ENCODE results near the gene TTC24. TPM values are rescaled to one million over a fixed set of nuclear protein-coding genes. Genes with fewer than 3 reads are reported as not detected.
"Not testable (repeated sequence)": the region's sequence is repeated elsewhere in the genome, so short reads cannot be mapped to it uniquely, and the experiment has no call there.

Gene TTC24
- total and polyA plus RNA-seq, 4 donors: 0.36 TPM; not detected in 3

DNA sequence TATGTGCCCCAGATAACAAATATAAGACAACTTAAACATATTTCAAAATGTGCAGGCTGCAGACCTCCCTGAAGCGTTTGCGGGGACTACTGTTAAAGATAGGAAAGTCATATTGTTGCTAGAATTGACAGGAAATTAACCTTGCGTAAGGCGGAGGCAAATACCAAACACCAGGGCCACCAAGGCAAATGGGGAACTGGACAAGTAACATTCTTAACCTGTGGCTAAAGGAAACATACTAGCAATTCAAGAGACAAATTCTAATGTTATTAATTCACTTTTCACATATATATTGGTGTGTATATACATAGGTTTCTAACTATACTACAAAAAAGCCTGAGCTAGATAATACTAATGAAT, 46.5 kb downstream of the TTC24 start:
- no peak for DNase-seq
- WGBS, 2 donors: 44 to 46% methylated on average over 4 of the region's 4 CpGs
- Histone ChIP-seq H3K27me3 (ENCODE audit: control insufficient read depth in 1 of 2, insufficient read depth in 2 of 2, low read length in 1 of 2) (no peaks in the 10 kb centered on the region), H3K4me1 (ENCODE audit: control insufficient read depth in 1 of 2, insufficient read depth in 2 of 2, low read length in 2 of 2) (no peaks in the 10 kb centered on the region), H3K4me3 (ENCODE audit: low read length in 2 of 2) (no peak overlapping the region), H3K9me3 (ENCODE audit: control insufficient read depth, low read length) (no peaks in the 10 kb centered on the region), H3K36me3 (ENCODE audit: control insufficient read depth in 1 of 2, insufficient read depth in 2 of 2, low read length in 1 of 2) (no peaks in the 10 kb centered on the region), H3K27ac (ENCODE audit: low read depth in 1 of 2, low read length in 2 of 2) (no peak overlapping the region)
- no peak for ATAC-seq (ENCODE audit: low FRiP score)
- intact Hi-C loops (cut with DNase I): loop anchor here in 1 of 2 donors (2.0 kb wide), 1 partner anchor 101 kb away; no protein-coding TSS in a partner anchor

DNA sequence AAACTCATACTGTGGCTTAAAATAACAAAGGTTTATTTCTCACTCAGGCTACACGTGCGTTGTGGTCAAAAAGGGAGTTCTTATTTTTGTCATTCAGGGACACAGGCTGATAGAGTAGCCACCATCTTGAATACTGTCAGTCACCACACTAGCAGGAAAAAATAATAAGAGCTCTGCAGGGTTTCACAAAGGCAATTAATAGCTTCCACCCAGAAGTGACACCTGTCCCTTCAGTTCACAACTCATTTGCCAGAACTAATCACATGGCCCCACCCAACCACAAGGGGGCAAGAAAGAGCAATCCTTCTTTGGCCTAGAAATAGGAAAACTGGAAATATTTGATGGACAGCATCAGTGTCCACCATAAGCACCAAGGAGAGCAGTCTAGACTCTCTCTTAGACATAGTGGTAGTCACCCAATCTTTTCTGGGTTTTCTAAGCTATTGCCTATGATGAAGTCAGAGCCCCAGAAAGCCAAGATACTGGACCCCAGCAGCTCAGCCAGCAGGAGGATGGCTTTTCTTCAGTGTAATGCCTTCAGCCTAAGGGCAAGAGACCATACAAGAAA, 47.9 kb downstream of the TTC24 start:
- WGBS, 2 donors: 54 to 64% methylated on average over 2 of the region's 2 CpGs
- intact Hi-C loops (cut with DNase I): loop anchor here in 1 of 2 donors (2.0 kb wide), 1 partner anchor 99 kb away; no protein-coding TSS in a partner anchor
- no peak overlapping the region for H3K4me3 ChIP-seq (ENCODE audit: low read length in 2 of 2)
- H3K36me3 ChIP-seq (ENCODE audit: control insufficient read depth in 1 of 2, insufficient read depth in 2 of 2, low read length in 1 of 2): no peaks in the 10 kb centered on the region
- no peaks in the 10 kb centered on the region for H3K9me3 ChIP-seq (ENCODE audit: control insufficient read depth, low read length)
- no peaks in the 10 kb centered on the region for H3K27me3 ChIP-seq (ENCODE audit: control insufficient read depth in 1 of 2, insufficient read depth in 2 of 2, low read length in 1 of 2)
- ATAC-seq (ENCODE audit: low FRiP score): no peak
- no peak overlapping the region for H3K27ac ChIP-seq (ENCODE audit: low read depth in 1 of 2, low read length in 2 of 2)
- DNase-seq: peak in 1 of 2 donors; percentile 24
- no peaks in the 10 kb centered on the region for H3K4me1 ChIP-seq (ENCODE audit: control insufficient read depth in 1 of 2, insufficient read depth in 2 of 2, low read length in 2 of 2)

DNA sequence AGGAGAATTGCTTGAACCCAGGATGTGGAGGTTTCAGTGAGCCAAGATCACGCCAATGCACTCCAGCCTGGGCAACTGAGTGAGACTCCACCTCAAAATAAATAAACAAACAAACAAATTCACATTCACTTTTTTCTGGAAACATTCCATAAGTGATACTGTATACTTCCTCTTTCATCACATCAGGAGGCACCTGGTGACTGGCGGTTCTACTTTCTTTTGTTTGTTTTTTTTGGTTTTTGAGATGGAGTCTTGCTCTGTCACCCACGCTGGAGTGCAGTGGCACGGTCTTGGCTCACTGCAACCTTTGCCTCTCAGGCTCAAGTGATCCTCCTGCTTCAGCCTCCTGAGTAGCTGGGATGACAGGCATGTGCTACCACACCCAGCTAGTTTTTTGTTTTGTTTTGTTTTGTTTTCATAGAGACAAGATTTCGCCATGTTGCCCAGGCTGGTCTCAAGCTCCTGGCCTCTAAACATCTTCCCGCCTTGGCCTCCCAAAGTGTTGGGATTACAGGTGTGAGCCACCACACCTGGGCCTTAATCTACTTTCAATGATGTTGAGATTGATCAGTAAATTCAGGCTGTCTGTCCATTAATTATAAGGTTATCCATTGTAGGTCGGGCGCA, 50.4 kb downstream of the TTC24 start:
- Histone ChIP-seq H3K4me3 (ENCODE audit: low read length in 2 of 2) (no peak overlapping the region), H3K9me3 (ENCODE audit: control insufficient read depth, low read length) (no peaks in the 10 kb centered on the region), H3K27me3 (ENCODE audit: control insufficient read depth in 1 of 2, insufficient read depth in 2 of 2, low read length in 1 of 2) (no peaks in the 10 kb centered on the region), H3K36me3 (ENCODE audit: control insufficient read depth in 1 of 2, insufficient read depth in 2 of 2, low read length in 1 of 2) (no peaks in the 10 kb centered on the region), H3K27ac (ENCODE audit: low read depth in 1 of 2, low read length in 2 of 2) (no peak overlapping the region), H3K4me1 (ENCODE audit: control insufficient read depth in 1 of 2, insufficient read depth in 2 of 2, low read length in 2 of 2) (no peaks in the 10 kb centered on the region)
- intact Hi-C loops (cut with DNase I): loop anchor here in 1 of 2 donors (2.0 kb wide), 1 partner anchor 19 kb away; no protein-coding TSS in a partner anchor
- WGBS, 2 donors: 78 to 85% methylated on average over 8 of the region's 8 CpGs
- ATAC-seq (ENCODE audit: low FRiP score) (no peak), DNase-seq (peak in 1 of 2 donors; percentile 3)

DNA sequence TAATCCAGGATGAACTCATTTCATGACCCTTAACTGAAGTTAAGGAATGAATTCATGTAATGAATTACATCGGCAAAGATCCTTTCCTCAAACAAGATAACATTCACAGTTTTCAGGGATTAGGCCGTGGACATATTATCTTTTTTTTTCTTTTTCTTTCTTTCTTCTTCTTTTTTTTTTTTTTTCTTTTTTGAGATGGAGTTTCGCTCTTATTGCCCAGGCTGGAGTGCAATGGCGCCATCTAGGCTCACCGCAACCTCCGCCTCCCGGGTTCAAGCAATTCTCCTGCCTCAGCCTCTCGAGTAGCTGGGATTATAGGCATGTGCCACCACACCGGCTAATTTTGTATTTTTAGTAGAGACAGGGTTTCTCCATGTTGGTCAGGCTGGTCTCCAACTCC, 51.6 kb downstream of the TTC24 start:
- peak in 1 of 2 donors; percentile 21 for DNase-seq
- H3K27ac ChIP-seq (ENCODE audit: low read depth in 1 of 2, low read length in 2 of 2); H3K27me3 ChIP-seq (ENCODE audit: control insufficient read depth in 1 of 2, insufficient read depth in 2 of 2, low read length in 1 of 2); ATAC-seq (ENCODE audit: low FRiP score); H3K4me1 ChIP-seq (ENCODE audit: control insufficient read depth in 1 of 2, insufficient read depth in 2 of 2, low read length in 2 of 2); H3K9me3 ChIP-seq (ENCODE audit: control insufficient read depth, low read length); H3K4me3 ChIP-seq (ENCODE audit: low read length in 2 of 2); H3K36me3 ChIP-seq (ENCODE audit: control insufficient read depth in 1 of 2, insufficient read depth in 2 of 2, low read length in 1 of 2): not testable (repeated sequence)
- 57 to 62% methylated on average over 9 of the region's 9 CpGs for WGBS, 2 donors
- intact Hi-C loops (cut with DNase I): loop anchor here in 1 of 2 donors (2.0 kb wide), 1 partner anchor 18 kb away; no protein-coding TSS in a partner anchor

DNA sequence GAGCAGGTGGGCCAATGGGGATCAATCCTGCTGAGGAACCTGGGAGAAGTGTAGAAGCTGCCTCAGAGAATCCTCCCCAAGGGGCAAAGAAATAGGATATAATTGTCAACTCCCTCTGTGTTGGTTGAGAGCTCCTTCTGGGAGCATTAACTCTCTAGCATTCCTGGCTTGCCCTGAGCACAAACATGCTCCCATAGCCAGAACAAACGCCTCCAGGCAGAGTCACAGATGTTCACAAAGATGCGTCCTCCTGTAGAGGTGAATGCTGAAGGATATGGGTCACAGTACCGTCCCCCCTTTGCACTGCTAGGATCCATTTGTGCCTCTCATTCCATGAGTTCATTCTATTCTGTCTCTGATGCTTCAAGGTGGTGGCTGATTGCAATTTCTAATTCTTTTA, 52.8 kb downstream of the TTC24 start:
- DNase-seq: no peak
- Histone ChIP-seq H3K27me3 (ENCODE audit: control insufficient read depth in 1 of 2, insufficient read depth in 2 of 2, low read length in 1 of 2) (no peaks in the 10 kb centered on the region), H3K4me1 (ENCODE audit: control insufficient read depth in 1 of 2, insufficient read depth in 2 of 2, low read length in 2 of 2) (no peaks in the 10 kb centered on the region), H3K27ac (ENCODE audit: low read depth in 1 of 2, low read length in 2 of 2) (no peak overlapping the region), H3K9me3 (ENCODE audit: control insufficient read depth, low read length) (no peaks in the 10 kb centered on the region), H3K36me3 (ENCODE audit: control insufficient read depth in 1 of 2, insufficient read depth in 2 of 2, low read length in 1 of 2) (no peaks in the 10 kb centered on the region), H3K4me3 (ENCODE audit: low read length in 2 of 2) (no peak overlapping the region)
- intact Hi-C loops (cut with DNase I): no loop called here
- WGBS, 2 donors: 49 to 51% methylated on average over 3 of the region's 3 CpGs
- ATAC-seq (ENCODE audit: low FRiP score): no peak

Other genes starting within 250 kb of the TTC24 start
- gene CCT3, start 241.4 kb upstream of the TTC24 start, total RNA-seq: 100 to 1,000 TPM; 102 to 112 TPM
- gene CCT3, start 241.4 kb upstream of the TTC24 start, polyA plus RNA-seq: 10 to 100 TPM; 76.0 to 87.0 TPM
- gene TSACC, start 241.2 kb upstream of the TTC24 start, total RNA-seq: not detected
- gene TSACC, start 241.2 kb upstream of the TTC24 start, polyA plus RNA-seq: not detected
- gene RHBG, start 210.5 kb upstream of the TTC24 start, total RNA-seq: not detected
- not detected for gene RHBG, start 210.5 kb upstream of the TTC24 start, polyA plus RNA-seq
- gene MEF2D, start 78.9 kb upstream of the TTC24 start, total RNA-seq: 10 to 100 TPM; 82.1 to 95.8 TPM
- gene MEF2D, start 78.9 kb upstream of the TTC24 start, polyA plus RNA-seq: 10 to 100 TPM in 1 of 2 donors, 1 to 10 TPM in 1; 8.1 to 27.4 TPM
- gene IQGAP3, start 7.2 kb upstream of the TTC24 start, total RNA-seq: 1 to 10 TPM in 1 of 2 donors, under 1 TPM in 1; 0.58 to 2.3 TPM
- gene IQGAP3, start 7.2 kb upstream of the TTC24 start, polyA plus RNA-seq: under 1 TPM; 0.10 to 0.38 TPM
- 10 to 100 TPM; 41.5 to 46.0 TPM for gene NAXE, start 12.1 kb downstream of the TTC24 start, total RNA-seq
- gene NAXE, start 12.1 kb downstream of the TTC24 start, polyA plus RNA-seq: 10 to 100 TPM; 67.7 to 69.4 TPM
- 10 to 100 TPM; 15.6 to 24.0 TPM for gene GPATCH4, start 21.8 kb downstream of the TTC24 start, total RNA-seq
- gene GPATCH4, start 21.8 kb downstream of the TTC24 start, polyA plus RNA-seq: 10 to 100 TPM; 12.2 to 22.4 TPM
- under 1 TPM; 0.39 to 0.94 TPM for gene HAPLN2, start 39.7 kb downstream of the TTC24 start, total RNA-seq
- under 1 TPM in 1 of 2 donors, not detected in 1; 0.13 TPM for gene HAPLN2, start 39.7 kb downstream of the TTC24 start, polyA plus RNA-seq
- gene BCAN, start 62.4 kb downstream of the TTC24 start, total RNA-seq: under 1 TPM in 1 of 2 donors, not detected in 1; 0.36 TPM
- under 1 TPM in 1 of 2 donors, not detected in 1; 0.95 TPM for gene BCAN, start 62.4 kb downstream of the TTC24 start, polyA plus RNA-seq
- gene NES, start 97.7 kb downstream of the TTC24 start, total RNA-seq: 10 to 100 TPM; 47.9 to 57.2 TPM
- 1 to 10 TPM; 5.5 to 8.0 TPM for gene NES, start 97.7 kb downstream of the TTC24 start, polyA plus RNA-seq
- 10 to 100 TPM in 1 of 2 donors, 1 to 10 TPM in 1; 3.8 to 34.4 TPM for gene CRABP2, start 125.9 kb downstream of the TTC24 start, total RNA-seq
- gene CRABP2, start 125.9 kb downstream of the TTC24 start, polyA plus RNA-seq: 1 to 10 TPM; 6.5 to 7.8 TPM
- gene METTL25B, start 148.7 kb downstream of the TTC24 start, total RNA-seq: 10 to 100 TPM; 20.7 to 33.6 TPM
- 10 to 100 TPM; 24.2 to 46.2 TPM for gene METTL25B, start 148.7 kb downstream of the TTC24 start, polyA plus RNA-seq
- gene ISG20L2, start 149.0 kb downstream of the TTC24 start, total RNA-seq: 10 to 100 TPM; 20.6 to 26.9 TPM
- gene ISG20L2, start 149.0 kb downstream of the TTC24 start, polyA plus RNA-seq: 10 to 100 TPM; 11.7 to 20.2 TPM
- 10 to 100 TPM; 44.0 to 46.1 TPM for gene MRPL24, start 161.4 kb downstream of the TTC24 start, total RNA-seq
- 10 to 100 TPM; 68.5 to 73.1 TPM for gene MRPL24, start 161.4 kb downstream of the TTC24 start, polyA plus RNA-seq
- gene HDGF, start 172.0 kb downstream of the TTC24 start, total RNA-seq: 100 to 1,000 TPM; 106 to 135 TPM
- gene HDGF, start 172.0 kb downstream of the TTC24 start, polyA plus RNA-seq: 100 to 1,000 TPM in 1 of 2 donors, 10 to 100 TPM in 1; 94.9 to 126 TPM
- 10 to 100 TPM; 41.0 to 50.2 TPM for gene PRCC, start 187.8 kb downstream of the TTC24 start, total RNA-seq
- 10 to 100 TPM; 17.2 to 43.5 TPM for gene PRCC, start 187.8 kb downstream of the TTC24 start, polyA plus RNA-seq
- 1 to 10 TPM; 2.7 to 2.9 TPM for gene SH2D2A, start 237.1 kb downstream of the TTC24 start, total RNA-seq
- gene SH2D2A, start 237.1 kb downstream of the TTC24 start, polyA plus RNA-seq: under 1 TPM in 1 of 2 donors, not detected in 1; 0.38 TPM

Data from aorta (tissue), 5 donors.